HG02588 (cell line): ENCODE measurements around the gene TRRAP.
"Not testable (repeated sequence)": the region's sequence is repeated elsewhere in the genome, so short reads cannot be mapped to it uniquely, and the experiment has no call there.

Experiments
- ATAC-seq: cut with Tn5 transposase; IDR thresholded peaks from one replicate; pipeline ENCODE4 v1.9.1; 2021; ENCODE audit warnings: mild to moderate bottlenecking, moderate library complexity; ENCODE audit not compliant: unreplicated experiment

The TRRAP gene

GRCh38 chr7:99027841-99028240, 149.5 kb downstream of the TRRAP start:
- no peak for ATAC-seq

DNA sequence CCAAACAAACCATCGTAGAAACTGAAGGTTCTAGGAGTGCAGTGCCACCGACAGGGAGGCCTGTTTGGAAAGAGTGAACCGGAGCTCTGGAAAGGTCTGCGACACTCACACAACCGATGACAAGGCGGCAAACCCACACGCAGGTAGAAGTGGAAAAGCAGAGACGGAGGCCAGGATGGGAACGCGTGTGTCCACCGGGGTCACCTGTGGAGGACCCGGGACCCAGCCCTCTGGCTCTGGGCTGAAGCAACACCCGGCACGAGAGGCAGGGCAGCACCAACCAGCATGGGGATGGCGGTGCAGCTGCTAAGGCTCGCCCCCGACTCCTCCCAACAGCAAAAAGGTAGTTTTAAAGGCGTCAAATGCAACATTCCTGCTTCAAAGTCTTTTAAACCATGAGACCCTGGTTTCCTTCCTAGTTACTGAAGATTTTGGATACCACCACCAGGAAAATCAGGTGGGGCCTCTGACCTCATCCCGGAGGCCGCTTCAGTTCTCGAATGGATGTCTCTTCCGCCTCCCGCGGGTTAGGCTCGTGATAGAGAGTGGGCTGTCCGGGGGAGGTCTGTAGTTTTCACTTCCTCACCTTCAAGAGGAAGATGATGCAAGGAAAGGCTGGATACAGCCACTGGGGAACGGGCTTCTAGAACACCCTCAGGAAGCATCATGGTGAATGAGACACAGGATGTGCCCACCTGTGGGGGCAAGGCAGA, 150.1 kb downstream of the TRRAP start:
- no peak for ATAC-seq

DNA sequence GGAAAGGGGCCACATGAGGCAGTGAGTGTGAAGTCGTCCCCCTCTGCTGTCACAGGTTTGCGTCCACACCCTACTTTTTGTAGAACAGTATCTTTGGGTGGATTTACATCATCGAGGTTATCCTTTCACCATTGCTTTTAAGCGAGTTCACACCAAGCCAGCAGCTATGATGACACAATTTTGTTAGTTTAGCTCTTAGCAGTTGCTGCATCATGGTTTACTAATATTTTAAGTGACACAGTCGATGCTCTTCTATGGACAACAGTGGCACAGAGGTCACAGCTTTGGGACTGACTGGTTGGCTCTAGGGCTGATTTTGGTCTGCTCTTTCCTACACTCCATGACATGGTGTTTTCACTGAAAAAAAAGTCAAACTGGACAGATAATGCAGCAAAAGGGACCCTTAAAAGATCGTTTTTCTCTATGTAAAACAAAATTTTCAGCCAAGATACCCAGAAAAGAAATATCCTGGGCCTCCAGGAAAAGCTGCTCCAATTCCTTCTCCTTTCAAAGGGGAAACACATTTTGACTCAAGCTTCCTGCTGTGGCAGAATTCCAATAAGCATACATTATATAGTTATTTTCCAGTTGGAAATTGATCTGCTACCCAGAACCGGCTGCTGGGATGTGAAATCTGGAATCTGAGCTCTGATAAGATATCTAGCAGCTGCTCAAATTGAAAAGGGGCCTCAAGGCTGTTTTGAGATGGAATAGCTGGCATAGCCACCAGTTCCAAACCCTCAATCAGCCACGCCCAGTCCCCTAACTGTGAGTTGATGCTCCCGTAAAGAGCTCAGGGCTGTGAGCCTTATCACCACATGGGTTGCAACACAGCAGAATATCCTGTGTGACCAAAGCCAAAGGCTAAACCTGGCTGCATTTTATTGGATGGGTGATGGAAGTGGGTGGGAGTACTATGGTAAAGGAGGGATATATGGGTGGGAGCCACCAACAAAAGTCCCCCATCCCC, 151.4 kb downstream of the TRRAP start:
- no peak for ATAC-seq

- ATAC-seq = no peak
Measured at GRCh38 chr7:99030457-99030856, 152.1 kb downstream of the TRRAP start.

GRCh38 chr7:99030951-99031350, 152.6 kb downstream of the TRRAP start:
- no peak for ATAC-seq

DNA sequence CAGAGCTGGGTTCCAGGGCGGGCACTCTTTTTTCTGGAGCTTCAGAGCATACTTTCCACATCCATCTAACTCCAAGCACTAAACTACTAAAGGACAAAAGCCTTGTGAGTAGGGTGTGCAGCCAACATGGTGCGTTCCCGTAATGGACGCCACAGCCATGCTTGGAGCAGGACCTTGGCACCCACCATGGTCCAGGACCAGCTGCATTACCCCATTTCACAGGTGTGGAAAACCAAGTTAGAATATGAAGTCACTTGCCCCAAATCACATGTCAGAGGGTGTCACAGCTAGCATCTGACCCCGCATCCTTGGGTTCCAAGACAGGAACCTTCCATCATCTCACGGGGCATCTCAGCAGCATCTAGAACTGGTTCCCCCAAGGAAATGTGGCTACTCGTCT, 153.2 kb downstream of the TRRAP start:
- ATAC-seq = no peak

DNA sequence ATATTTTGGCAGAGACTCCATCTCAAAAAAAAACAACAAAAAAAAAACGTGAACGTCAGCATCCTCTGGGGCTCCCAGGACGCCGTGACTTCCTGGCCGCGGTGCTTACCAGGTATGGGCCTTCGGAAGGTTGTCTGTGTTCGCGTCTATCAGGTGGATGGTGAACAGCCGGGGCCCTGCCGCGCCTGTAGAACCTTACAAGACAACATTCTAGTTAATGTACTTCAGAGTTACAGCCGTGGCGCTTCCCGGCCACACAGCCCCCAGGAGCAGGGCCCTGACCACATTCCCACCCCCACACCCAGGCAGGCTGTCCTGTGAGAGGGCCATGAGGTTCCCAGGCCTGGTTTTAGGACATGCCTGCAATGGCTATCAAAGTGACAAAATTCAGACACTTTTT, 154.6 kb downstream of the TRRAP start:
- ATAC-seq = no peak

GRCh38 chr7:99033765-99034164, 155.4 kb downstream of the TRRAP start:
- ATAC-seq = no peak

DNA sequence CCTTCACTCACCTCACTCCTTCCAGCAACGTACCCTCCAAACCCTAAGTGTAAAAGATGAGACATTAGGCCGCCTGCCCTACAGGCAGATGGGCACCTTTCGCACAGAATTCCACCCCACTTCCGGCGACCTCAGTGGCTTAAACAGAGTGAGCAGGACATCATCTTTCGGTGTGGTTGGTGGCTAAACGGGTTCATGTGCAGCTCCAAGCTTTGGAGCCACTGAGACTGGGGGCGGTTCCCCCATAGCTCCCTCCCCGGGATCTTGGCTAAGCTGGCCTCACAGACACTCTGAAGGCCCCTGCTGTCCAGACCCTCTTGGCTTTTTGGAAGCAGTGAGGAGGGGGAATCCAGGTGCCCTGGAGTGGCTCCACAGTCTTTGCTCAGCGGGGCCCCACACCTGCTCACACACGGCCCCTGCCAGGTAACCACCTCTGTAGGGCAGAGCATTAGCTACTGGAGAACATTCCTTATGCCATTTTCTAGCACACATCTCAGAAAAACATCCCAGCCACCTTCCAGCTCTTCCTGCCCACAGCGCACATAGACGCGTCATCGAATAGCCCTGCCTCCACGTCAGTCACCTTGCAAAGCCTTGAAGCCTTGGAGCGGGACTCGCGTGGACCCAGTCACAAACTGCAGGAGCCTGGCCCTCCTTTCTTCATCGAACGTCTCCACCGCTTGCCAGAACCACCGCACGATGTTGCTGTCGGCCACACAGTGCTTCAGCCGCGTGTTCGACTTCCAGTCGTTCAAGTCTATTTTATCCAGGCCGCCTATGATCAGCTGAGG, 156.8 kb downstream of the TRRAP start:
- no peak for ATAC-seq

- ATAC-seq = no peak
Measured at GRCh38 chr7:99035723-99036545, 157.6 kb downstream of the TRRAP start.

DNA sequence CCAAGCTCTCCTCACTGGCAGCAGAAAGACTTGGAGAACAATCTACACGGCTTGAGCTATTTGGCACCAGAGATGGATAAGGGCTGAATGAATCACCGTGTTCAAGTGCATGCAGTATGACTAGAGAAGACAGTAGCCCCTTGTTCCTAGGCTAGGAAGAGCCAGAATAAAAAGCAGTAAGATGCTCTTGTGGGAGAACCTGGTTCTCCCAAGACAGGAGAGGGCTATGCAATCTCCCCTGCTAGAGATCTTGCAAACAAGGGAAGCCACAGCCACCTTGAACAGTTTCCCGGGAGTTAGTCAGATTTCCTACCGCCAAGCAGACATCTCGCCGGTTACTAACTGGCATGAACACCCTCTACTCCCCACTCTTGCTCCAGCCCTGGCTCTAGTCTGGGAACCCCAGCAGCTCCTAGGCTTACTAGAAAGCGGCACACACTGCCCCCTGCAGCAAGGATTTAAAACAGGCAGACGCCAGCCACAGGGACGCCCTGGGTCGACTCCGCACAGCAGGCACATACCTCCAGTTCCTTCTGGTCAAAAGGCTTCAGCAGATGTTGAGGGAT, 158.3 kb downstream of the TRRAP start:
- no peak for ATAC-seq

- ATAC-seq = no peak
Measured at GRCh38 chr7:99037327-99037940, 159.1 kb downstream of the TRRAP start.

DNA sequence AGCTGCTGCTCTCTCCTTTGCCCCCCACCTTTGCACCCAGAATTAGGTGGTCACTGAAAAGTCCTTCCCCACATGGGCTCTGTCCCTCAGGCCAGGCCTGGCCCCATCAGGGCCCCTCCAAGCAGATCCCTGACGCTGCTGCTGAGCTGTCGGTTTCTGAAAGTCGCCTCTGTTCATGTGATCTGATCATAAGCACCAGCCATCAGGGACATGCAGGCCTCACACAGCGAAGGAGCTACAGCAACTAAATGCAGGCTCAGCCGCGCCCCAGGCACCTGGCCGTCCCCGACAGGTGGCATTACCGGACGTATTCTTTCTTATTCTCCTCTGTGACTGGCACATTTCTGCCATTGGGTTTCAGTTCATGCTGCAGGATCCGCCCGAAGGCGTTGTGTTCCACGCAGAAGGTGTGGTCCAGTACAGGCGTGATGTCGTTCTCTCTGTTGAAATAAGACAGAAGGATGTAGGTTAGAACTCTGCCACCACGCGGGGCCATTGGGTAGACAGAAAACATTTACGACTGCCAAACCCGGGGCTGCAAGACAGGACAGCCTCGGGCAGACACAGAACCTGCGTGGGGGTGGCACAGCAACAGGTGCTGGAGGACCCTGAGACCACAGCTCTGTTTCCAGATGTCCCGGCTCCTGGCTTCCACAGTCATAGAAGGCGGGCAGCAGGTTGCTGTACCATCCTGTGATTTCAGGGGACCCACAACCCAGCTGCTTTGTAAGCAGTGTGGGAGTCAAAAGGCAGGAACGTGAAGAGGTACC, 159.9 kb downstream of the TRRAP start:
- no peak for ATAC-seq

DNA sequence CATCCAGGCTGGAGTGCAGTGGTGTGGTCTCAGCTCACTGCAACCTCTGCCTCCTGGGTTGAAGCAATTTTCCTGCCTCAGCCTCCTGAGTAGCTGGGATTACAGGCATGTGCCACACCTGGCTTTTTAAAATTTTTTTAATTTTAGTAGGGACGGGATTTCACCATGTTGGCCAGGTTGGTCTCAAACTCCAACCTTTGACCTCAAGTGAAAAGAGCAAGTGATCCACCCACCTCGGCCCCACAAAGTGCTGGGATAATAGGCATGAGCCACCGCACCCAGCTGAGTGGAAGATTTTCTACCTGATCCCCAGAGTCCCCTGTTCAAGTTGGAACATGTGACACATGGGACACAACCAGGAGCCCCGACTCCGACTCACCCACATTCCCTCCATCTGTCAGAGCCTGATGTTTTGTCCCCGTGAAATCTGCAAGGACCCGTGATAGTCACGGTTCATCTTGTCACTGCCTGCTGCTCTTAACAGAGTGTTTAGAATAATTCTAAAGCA, 161.1 kb downstream of the TRRAP start:
- ATAC-seq = no peak

DNA sequence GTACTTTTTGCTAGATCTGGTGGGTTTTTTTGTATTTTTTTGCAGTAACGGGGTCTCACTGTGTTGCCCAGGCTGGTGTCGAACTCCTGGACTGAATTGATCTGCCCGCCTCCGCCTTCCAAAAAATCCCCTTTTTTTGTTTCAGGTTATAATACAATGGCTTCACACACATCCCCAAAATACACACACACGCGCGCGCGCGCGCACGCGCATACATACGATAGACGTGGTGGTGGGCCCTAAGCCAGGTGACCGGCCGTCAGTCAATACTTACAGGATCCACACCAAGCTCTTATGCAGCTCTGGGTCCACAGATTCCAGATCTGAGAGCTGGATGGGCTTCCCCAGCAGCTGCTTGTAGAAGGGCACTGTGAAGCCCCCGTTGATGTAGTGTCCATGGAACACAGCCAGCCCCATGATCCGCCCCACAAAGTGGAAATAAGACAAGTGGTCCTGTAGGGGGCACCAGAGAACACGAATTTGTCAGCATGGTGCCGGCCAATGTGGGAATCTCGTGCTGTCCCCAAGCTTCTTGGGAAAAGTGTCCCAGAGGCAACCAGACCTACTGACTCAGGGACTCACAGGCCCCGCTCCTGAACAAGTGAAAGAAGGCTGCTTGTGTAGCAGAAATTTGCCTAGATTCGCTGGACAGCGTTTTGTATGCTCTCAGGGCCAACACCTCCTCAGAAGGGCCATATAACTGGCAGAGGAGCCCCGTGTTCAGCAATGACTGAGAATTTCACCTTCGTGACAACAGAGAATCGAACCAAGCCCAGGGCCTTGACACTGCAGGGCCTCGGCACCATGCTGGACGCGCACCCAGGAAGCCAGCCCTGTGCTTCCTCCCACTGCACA, 162.0 kb downstream of the TRRAP start:
- ATAC-seq = no peak

DNA sequence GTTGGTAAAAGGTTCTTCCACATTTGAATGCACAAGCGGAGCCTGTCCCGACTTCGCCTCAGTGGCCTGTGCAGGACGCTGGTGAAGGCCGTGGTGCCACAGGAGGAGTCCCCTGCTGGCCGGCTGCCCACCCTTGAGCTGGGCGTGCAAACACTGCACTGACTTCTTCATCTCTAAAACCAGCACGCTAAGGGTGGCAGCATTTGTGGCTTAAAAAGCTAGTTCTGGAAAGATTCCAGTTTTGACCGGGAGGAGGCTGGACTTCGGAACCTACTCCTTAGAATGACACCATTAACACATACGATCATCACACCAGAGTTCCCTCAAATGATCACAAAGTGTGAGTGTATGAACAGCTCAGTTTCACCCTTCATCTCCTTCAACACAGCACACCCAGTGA, 163.2 kb downstream of the TRRAP start:
- ATAC-seq = no peak

GRCh38 chr7:99042957-99043356, 164.6 kb downstream of the TRRAP start:
- ATAC-seq = no peak

GRCh38 chr7:99044858-99045257, 166.5 kb downstream of the TRRAP start:
- not testable (repeated sequence) for ATAC-seq
